ENCODE data around the gene RNF215. TPM values are rescaled to one million over a fixed set of nuclear protein-coding genes. Genes with fewer than 3 reads are reported as not detected.
A peak's percentile ranks its signal among the peaks of the same experiment; 100 is the strongest.
"Not testable (repeated sequence)": the region's sequence is repeated elsewhere in the genome, so short reads cannot be mapped to it uniquely, and the experiment has no call there.

The RNF215 gene
- total RNA-seq, 1 donor from 2014 or later: 22.4 TPM

- DNase-seq (ENCODE audit: low spot score in 2 of 2) (no peak), FAIRE-seq (no peak)
Observed at GRCh38 chr22:30421695-30422480, 34.7 kb upstream of the RNF215 start.

GRCh38 chr22:30420347-30421125 lies 33.3 kb upstream of the RNF215 start:
- FAIRE-seq: no peak
- DNase-seq (ENCODE audit: low spot score in 2 of 2): no peak

GRCh38 chr22:30416837-30417236 lies 29.6 kb upstream of the RNF215 start:
- FAIRE-seq (no peak), DNase-seq (ENCODE audit: low spot score in 2 of 2) (no peak)

GRCh38 chr22:30416403-30416802 lies 29.2 kb upstream of the RNF215 start:
- FAIRE-seq: no peak

GRCh38 chr22:30414525-30415047 lies 27.4 kb upstream of the RNF215 start:
- FAIRE-seq: no peak
- no peak for DNase-seq (ENCODE audit: low spot score in 2 of 2)

More at GRCh38 chr22:30416403-30416802, 29.2 kb upstream of the RNF215 start:
- no peak for DNase-seq (ENCODE audit: low spot score in 2 of 2)

GRCh38 chr22:30413745-30414524 lies 26.7 kb upstream of the RNF215 start:
- FAIRE-seq: no peak
- DNase-seq (ENCODE audit: low spot score in 2 of 2): no peak

- DNase-seq (ENCODE audit: low spot score in 2 of 2): no peak
- FAIRE-seq: no peak
Observed at GRCh38 chr22:30413001-30413400, 25.8 kb upstream of the RNF215 start.

- no peak for FAIRE-seq
- no peak for DNase-seq (ENCODE audit: low spot score in 2 of 2)
Observed at GRCh38 chr22:30411780-30412179, 24.6 kb upstream of the RNF215 start.

- no peak for DNase-seq (ENCODE audit: low spot score in 2 of 2)
- no peak for FAIRE-seq
Observed at GRCh38 chr22:30408388-30409102, 21.3 kb upstream of the RNF215 start.

GRCh38 chr22:30406400-30406799 lies 19.2 kb upstream of the RNF215 start:
- DNase-seq (ENCODE audit: low spot score in 2 of 2) (no peak), FAIRE-seq (no peak)

- DNase-seq (ENCODE audit: low spot score in 2 of 2) (no peak), FAIRE-seq (no peak)
Observed at GRCh38 chr22:30405731-30406130, 18.5 kb upstream of the RNF215 start.

GRCh38 chr22:30404307-30404706 lies 17.1 kb upstream of the RNF215 start:
- DNase-seq (ENCODE audit: low spot score in 2 of 2) (no peak), FAIRE-seq (no peak)

- DNase-seq (ENCODE audit: low spot score in 2 of 2); FAIRE-seq: not testable (repeated sequence)
Observed at GRCh38 chr22:30402766-30403104, 15.5 kb upstream of the RNF215 start.

GRCh38 chr22:30402028-30402765 lies 15.0 kb upstream of the RNF215 start:
- no peak for DNase-seq (ENCODE audit: low spot score in 2 of 2)
- FAIRE-seq: no peak

GRCh38 chr22:30401024-30401423 lies 13.8 kb upstream of the RNF215 start:
- FAIRE-seq; DNase-seq (ENCODE audit: low spot score in 2 of 2): not testable (repeated sequence)

- FAIRE-seq (no peak), DNase-seq (ENCODE audit: low spot score in 2 of 2) (no peak)
Observed at GRCh38 chr22:30400159-30400558, 12.9 kb upstream of the RNF215 start.

- DNase-seq (ENCODE audit: low spot score in 2 of 2): no peak
- FAIRE-seq: no peak
Observed at GRCh38 chr22:30399718-30400117, 12.5 kb upstream of the RNF215 start.

- FAIRE-seq (no peak), DNase-seq (ENCODE audit: low spot score in 2 of 2) (peak in 1 of 2 donors; percentile 28)
Observed at GRCh38 chr22:30398685-30399680, 11.8 kb upstream of the RNF215 start.

Data from frontal cortex (tissue), 4 donors.